A549 (cell line): ENCODE data around the gene MOK.

ENCODE experiments used
- EHF ChIP-seq: fragments of 250-450 bp; sonication (Bioruptor Pico); IDR thresholded peaks from 2 replicates; pipeline ENCODE4 v1.5.0; 2020; ENCODE audit warnings: mild to moderate bottlenecking
- EP300 ChIP-seq, 2 experiments: fragments of >200 bp; sonication (Bioruptor Twin); formaldehyde crosslinking; IDR thresholded peaks; 2 replicates in 1 of 2; 3 replicates in 1 of 2; pipeline ENCODE4 v1.6.1; 2016 to 2017
- TF ChIP-seq, protein P1 (sequence below): fragments of >200 bp; sonication (Bioruptor Twin); formaldehyde crosslinking; IDR thresholded peaks from 3 replicates; pipeline ENCODE4 v1.5.1; 2016

DNA sequence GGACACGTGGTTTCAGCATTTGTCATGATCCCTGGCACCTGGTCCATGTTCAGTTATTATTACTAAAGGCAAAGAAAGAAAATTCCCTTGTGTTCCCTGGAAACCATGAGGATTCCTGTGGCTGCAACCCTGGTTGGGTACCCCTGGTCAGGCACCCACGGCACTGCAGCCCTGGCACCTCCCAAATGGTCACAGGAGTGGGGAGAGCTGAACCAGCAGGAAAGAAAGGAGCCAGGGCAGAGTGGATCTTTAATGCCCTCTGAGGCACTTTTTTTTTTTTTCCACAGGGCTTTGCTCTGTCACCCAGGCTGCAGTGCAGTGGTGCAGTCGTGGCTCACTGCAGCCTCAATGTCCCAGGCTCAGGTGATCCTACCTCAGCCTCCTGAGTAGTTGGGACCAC is 40.3 kb upstream of the MOK start:
- TF ChIP-seq, protein P1, sequence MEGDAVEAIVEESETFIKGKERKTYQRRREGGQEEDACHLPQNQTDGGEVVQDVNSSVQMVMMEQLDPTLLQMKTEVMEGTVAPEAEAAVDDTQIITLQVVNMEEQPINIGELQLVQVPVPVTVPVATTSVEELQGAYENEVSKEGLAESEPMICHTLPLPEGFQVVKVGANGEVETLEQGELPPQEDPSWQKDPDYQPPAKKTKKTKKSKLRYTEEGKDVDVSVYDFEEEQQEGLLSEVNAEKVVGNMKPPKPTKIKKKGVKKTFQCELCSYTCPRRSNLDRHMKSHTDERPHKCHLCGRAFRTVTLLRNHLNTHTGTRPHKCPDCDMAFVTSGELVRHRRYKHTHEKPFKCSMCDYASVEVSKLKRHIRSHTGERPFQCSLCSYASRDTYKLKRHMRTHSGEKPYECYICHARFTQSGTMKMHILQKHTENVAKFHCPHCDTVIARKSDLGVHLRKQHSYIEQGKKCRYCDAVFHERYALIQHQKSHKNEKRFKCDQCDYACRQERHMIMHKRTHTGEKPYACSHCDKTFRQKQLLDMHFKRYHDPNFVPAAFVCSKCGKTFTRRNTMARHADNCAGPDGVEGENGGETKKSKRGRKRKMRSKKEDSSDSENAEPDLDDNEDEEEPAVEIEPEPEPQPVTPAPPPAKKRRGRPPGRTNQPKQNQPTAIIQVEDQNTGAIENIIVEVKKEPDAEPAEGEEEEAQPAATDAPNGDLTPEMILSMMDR, result no peak
- no peak for TF ChIP-seq EP300 (IDR thresholded peaks at IDR 0.05)
- no peak for TF ChIP-seq EHF (CRISPR knock-in tag)
